Activated T-helper 17 cell treated with anti-CD3 and anti-CD28 coated beads, Interleukin-2, amount 50 U/mL, for 72 hours (primary cell): ENCODE results near the gene AASDHPPT. TPM values are rescaled to one million over a fixed set of nuclear protein-coding genes. Genes with fewer than 3 reads are reported as not detected.
"Not testable (repeated sequence)": the region's sequence is repeated elsewhere in the genome, so short reads cannot be mapped to it uniquely, and the experiment has no call there.

Experiments
- ATAC-seq: fragments of 150-1000 bp; cut with Tn5 transposase; replicated peaks from 2 replicates; pipeline ENCODE4 v1.10.0; 2021; ENCODE audit warnings: mild to moderate bottlenecking, moderate library complexity
- H3K27ac Mint-ChIP-seq: one replicate; pipeline ENCODE4 v1.8.0; 2022; ENCODE audit warnings: mixed read lengths
- H3K27me3 Mint-ChIP-seq: one replicate; pipeline ENCODE4 v1.8.0; 2022; ENCODE audit warnings: mixed read lengths
- H3K36me3 Mint-ChIP-seq: one replicate; pipeline ENCODE4 v1.8.0; 2022; ENCODE audit warnings: low read depth, mild to moderate bottlenecking, mixed read lengths
- H3K4me1 Mint-ChIP-seq: one replicate; pipeline ENCODE4 v1.8.0; 2022; ENCODE audit warnings: mixed read lengths
- H3K4me3 Mint-ChIP-seq: one replicate; pipeline ENCODE4 v1.8.0; 2022; ENCODE audit warnings: mild to moderate bottlenecking, mixed read lengths
- H3K9me3 Mint-ChIP-seq: one replicate; pipeline ENCODE4 v1.8.0; 2022; ENCODE audit warnings: mixed read lengths
- total RNA-seq, 2 donors: library from RNA; stranded (reverse); gene quantifications; one replicate each; pipeline ENCODE4 v1.2.3, GENCODE V29; 2022

Gene AASDHPPT
- total RNA-seq: 10 to 100 TPM; 24.0 to 37.0 TPM

- Mint-ChIP-seq H3K36me3 (peaks cover 41% of the 10 kb centered on the region), H3K4me3 (peak within 1 kb of the TSS; percentile 92), H3K4me1 (peaks cover 31% of the 10 kb centered on the region), H3K27ac (peak within 1 kb of the TSS; percentile 95), H3K9me3 (no peaks in the 10 kb centered on the region), H3K27me3 (no peaks in the 10 kb centered on the region)
- ATAC-seq: peak; percentile 20
Observed at GRCh38 chr11:106077609-106078455, at the start of gene AASDHPPT. TSS of gene AASDHPPT (plus strand) at chr11:106077662. CDS start at chr11:106077711, 49 bp downstream.

GRCh38 chr11:106030609-106031008, 46.9 kb upstream of the AASDHPPT start:
- Mint-ChIP-seq H3K27me3 (peaks cover 37% of the 10 kb centered on the region), H3K36me3 (no peaks in the 10 kb centered on the region), H3K4me1 (no peaks in the 10 kb centered on the region), H3K27ac (no peak overlapping the region), H3K9me3 (peaks cover 9% of the 10 kb centered on the region), H3K4me3 (no peak overlapping the region)
- no peak for ATAC-seq

- H3K27ac Mint-ChIP-seq: no peak overlapping the region
- no peaks in the 10 kb centered on the region for H3K36me3 Mint-ChIP-seq
- no peak overlapping the region for H3K4me3 Mint-ChIP-seq
- no peaks in the 10 kb centered on the region for H3K4me1 Mint-ChIP-seq
- peaks cover 40% of the 10 kb centered on the region for H3K27me3 Mint-ChIP-seq
- peaks cover 9% of the 10 kb centered on the region for H3K9me3 Mint-ChIP-seq
- ATAC-seq: peak; percentile 90
Observed at GRCh38 chr11:106031202-106031810, 46.2 kb upstream of the AASDHPPT start.

GRCh38 chr11:106031936-106032335, 45.5 kb upstream of the AASDHPPT start:
- ATAC-seq: no peak
- H3K4me1 Mint-ChIP-seq: no peaks in the 10 kb centered on the region

GRCh38 chr11:106032861-106033260, 44.6 kb upstream of the AASDHPPT start:
- Mint-ChIP-seq H3K4me1 (no peaks in the 10 kb centered on the region), H3K27ac (no peak overlapping the region), H3K36me3 (no peaks in the 10 kb centered on the region), H3K27me3 (peaks cover 34% of the 10 kb centered on the region), H3K4me3 (no peak overlapping the region), H3K9me3 (no peaks in the 10 kb centered on the region)
- no peak for ATAC-seq

More at GRCh38 chr11:106031936-106032335, 45.5 kb upstream of the AASDHPPT start:
- no peak overlapping the region for H3K27ac Mint-ChIP-seq
- H3K27me3 Mint-ChIP-seq: peaks cover 40% of the 10 kb centered on the region
- H3K9me3 Mint-ChIP-seq: peaks cover 8% of the 10 kb centered on the region
- no peak overlapping the region for H3K4me3 Mint-ChIP-seq
- H3K36me3 Mint-ChIP-seq: no peaks in the 10 kb centered on the region

- no peak overlapping the region for H3K27ac Mint-ChIP-seq
- H3K4me3 Mint-ChIP-seq: no peak overlapping the region
- ATAC-seq: no peak
- H3K27me3 Mint-ChIP-seq: peaks cover 9% of the 10 kb centered on the region
- no peaks in the 10 kb centered on the region for H3K36me3 Mint-ChIP-seq
- no peaks in the 10 kb centered on the region for H3K4me1 Mint-ChIP-seq
- no peaks in the 10 kb centered on the region for H3K9me3 Mint-ChIP-seq
Observed at GRCh38 chr11:106043540-106043939, 33.9 kb upstream of the AASDHPPT start.

- Mint-ChIP-seq H3K27me3 (peaks cover 5% of the 10 kb centered on the region), H3K27ac (no peak overlapping the region), H3K9me3 (no peaks in the 10 kb centered on the region), H3K4me3 (no peak overlapping the region), H3K36me3 (no peaks in the 10 kb centered on the region), H3K4me1 (no peaks in the 10 kb centered on the region)
- ATAC-seq: no peak
Observed at GRCh38 chr11:106047631-106048030, 29.8 kb upstream of the AASDHPPT start.

GRCh38 chr11:106049727-106050476, 27.6 kb upstream of the AASDHPPT start:
- no peak overlapping the region for H3K27ac Mint-ChIP-seq
- no peak for ATAC-seq
- H3K9me3 Mint-ChIP-seq: no peaks in the 10 kb centered on the region
- H3K27me3 Mint-ChIP-seq: no peaks in the 10 kb centered on the region
- H3K4me1 Mint-ChIP-seq: no peaks in the 10 kb centered on the region
- no peak overlapping the region for H3K4me3 Mint-ChIP-seq
- H3K36me3 Mint-ChIP-seq: no peaks in the 10 kb centered on the region

GRCh38 chr11:106051103-106051502, 26.4 kb upstream of the AASDHPPT start:
- Mint-ChIP-seq H3K27me3 (no peaks in the 10 kb centered on the region), H3K27ac (no peak overlapping the region), H3K9me3 (no peaks in the 10 kb centered on the region), H3K36me3 (no peaks in the 10 kb centered on the region), H3K4me1 (no peaks in the 10 kb centered on the region), H3K4me3 (no peak overlapping the region)
- ATAC-seq: no peak

GRCh38 chr11:106058377-106058776, 19.1 kb upstream of the AASDHPPT start:
- Mint-ChIP-seq H3K36me3 (peaks cover 13% of the 10 kb centered on the region), H3K4me1 (peaks cover 13% of the 10 kb centered on the region)
- ATAC-seq, H3K27ac Mint-ChIP-seq, H3K27me3 Mint-ChIP-seq, H3K4me3 Mint-ChIP-seq, H3K9me3 Mint-ChIP-seq: not testable (repeated sequence)

GRCh38 chr11:106059617-106060016, 17.8 kb upstream of the AASDHPPT start:
- Mint-ChIP-seq H3K4me1 (peaks cover 13% of the 10 kb centered on the region), H3K9me3 (no peaks in the 10 kb centered on the region), H3K27me3 (no peaks in the 10 kb centered on the region), H3K36me3 (peaks cover 13% of the 10 kb centered on the region), H3K4me3 (no peak overlapping the region), H3K27ac (no peak overlapping the region)
- ATAC-seq: no peak

- H3K9me3 Mint-ChIP-seq: no peaks in the 10 kb centered on the region
- no peak for ATAC-seq
- H3K27ac Mint-ChIP-seq: no peak overlapping the region
- no peak overlapping the region for H3K4me3 Mint-ChIP-seq
- no peaks in the 10 kb centered on the region for H3K27me3 Mint-ChIP-seq
- H3K4me1 Mint-ChIP-seq: peaks cover 17% of the 10 kb centered on the region
- peaks cover 17% of the 10 kb centered on the region for H3K36me3 Mint-ChIP-seq
Observed at GRCh38 chr11:106061249-106061784, 16.1 kb upstream of the AASDHPPT start.

GRCh38 chr11:106061954-106062949, 15.2 kb upstream of the AASDHPPT start:
- Mint-ChIP-seq H3K4me3 (peak overlapping the region; percentile 7), H3K36me3 (peaks cover 17% of the 10 kb centered on the region), H3K4me1 (peaks cover 17% of the 10 kb centered on the region), H3K27me3 (no peaks in the 10 kb centered on the region), H3K27ac (peak overlapping the region; percentile 49), H3K9me3 (no peaks in the 10 kb centered on the region)
- peak; percentile 78 for ATAC-seq
